ENCODE measurements around the gene USH2A.

- TF ChIP-seq CTCF (IDR thresholded peaks at IDR 0.05) (no peak), POLR2AphosphoS5 (IDR thresholded peaks at IDR 0.05) (no peak), POLR2A (IDR thresholded peaks at IDR 0.05) (no peak), EP300 (IDR thresholded peaks at IDR 0.05) (no peak)
These were observed 630.1 kb downstream of the USH2A start for GRCh38 chr1:215793180-215793579.

All from gastroesophageal sphincter (tissue), 3 donors.